ENCODE measurements around the gene SQSTM1.

GRCh38 chr5:179875741-179876609 is 55.3 kb downstream of the SQSTM1 start:
- TF ChIP-seq CTCF (conservative IDR thresholded peaks at IDR 0.05 in 1 of 2, IDR thresholded peaks at IDR 0.05 in 1 of 2; ENCODE audit: low read depth in 1 of 2, low read length in 2 of 2) (no peak), EZH2 (IDR thresholded peaks at IDR 0.05; ENCODE audit: low read length, missing control alignments) (no peak)

All from fibroblast of lung (primary cell).